Measurements from ENCODE around the gene NLRP4. TPM values are rescaled to one million over a fixed set of nuclear protein-coding genes. Genes with fewer than 3 reads are reported as not detected.

Gene NLRP4
- total and polyA plus RNA-seq, 2 of the 8 experiments (the other 6 are each of a cell fraction or from before 2014, with no cell fraction given), result not detected

DNA sequence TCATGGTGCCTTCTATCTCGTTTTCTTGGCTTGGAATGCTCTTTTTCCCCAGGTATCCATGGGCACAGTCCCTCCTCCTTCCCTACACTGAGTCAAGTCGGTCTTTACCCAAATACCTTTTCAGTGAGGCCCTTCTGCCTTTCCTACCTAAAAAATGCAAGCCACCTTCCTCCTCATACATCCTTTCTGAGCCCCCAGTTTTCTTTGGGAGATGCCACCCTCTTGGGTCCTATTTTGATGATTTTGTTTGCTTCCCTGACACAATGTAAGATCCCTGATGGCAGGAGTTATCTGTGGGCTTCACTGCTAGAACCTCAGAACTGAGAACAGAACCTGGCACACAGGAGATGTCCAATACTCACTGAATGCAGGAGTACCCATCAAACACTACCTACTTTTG is 73.5 kb downstream of the NLRP4 start (continued):
- TF ChIP-seq SIRT6 (IDR thresholded peaks at IDR 0.05; ENCODE audit: low read length), result no peak
- TF ChIP-seq FOSL1 (IDR thresholded peaks at IDR 0.05; ENCODE audit: insufficient read depth, low read depth, low read length), result no peak
- TF ChIP-seq POU5F1 (IDR thresholded peaks at IDR 0.05; ENCODE audit: low read depth, low read length), result no peak
- no peak for TF ChIP-seq EGR1 (IDR thresholded peaks at IDR 0.05; ENCODE audit: borderline replicate concordance, low read depth, low read length)
- TF ChIP-seq SP2 (IDR thresholded peaks at IDR 0.05; ENCODE audit: low read length), result no peak
- no peak for TF ChIP-seq BRCA1 (IDR thresholded peaks at IDR 0.05; ENCODE audit: low read depth, low read length)

Data from H1 (cell line).